Calu3 (cell line): ENCODE results near the gene SLN. TPM values are rescaled to one million over a fixed set of nuclear protein-coding genes. Genes with fewer than 3 reads are reported as not detected.

Source experiments
- BruUV-seq: library from RNA; stranded (reverse); fragments of 400-500 nt; replicated peaks from 2 replicates; lab custom pipeline; 2021; lab: Mats Ljungman, UMichigan
- CTCF ChIA-PET: fragments of 300-600 bp; sonication (Branson Sonifier 250); formaldehyde crosslinking; loops from one replicate; lab custom pipeline; 2022; ENCODE audit warnings: antibody characterized with exemption; lab: Charles Lee
- DNase-seq: peaks from one replicate; pipeline ENCODE4 v3.0.0; 2022
- H3K27ac Mint-ChIP-seq: one replicate; pipeline ENCODE4 v1.8.0; 2022; ENCODE audit warnings: mixed read lengths; ENCODE audit not compliant: unreplicated experiment
- H3K27me3 Mint-ChIP-seq: one replicate; pipeline ENCODE4 v1.8.0; 2022; ENCODE audit warnings: mixed read lengths; ENCODE audit not compliant: unreplicated experiment
- H3K36me3 Mint-ChIP-seq: one replicate; pipeline ENCODE4 v1.8.0; 2022; ENCODE audit warnings: mild to moderate bottlenecking, moderate library complexity, mixed read lengths; ENCODE audit not compliant: insufficient read depth, unreplicated experiment
- H3K4me1 Mint-ChIP-seq: one replicate; pipeline ENCODE4 v1.8.0; 2022; ENCODE audit warnings: mild to moderate bottlenecking, low read depth, mixed read lengths; ENCODE audit not compliant: unreplicated experiment
- H3K4me3 Mint-ChIP-seq: one replicate; pipeline ENCODE4 v1.8.0; 2022; ENCODE audit warnings: mild to moderate bottlenecking, low read depth, moderate library complexity, mixed read lengths; ENCODE audit not compliant: unreplicated experiment
- H3K9me3 Mint-ChIP-seq: one replicate; pipeline ENCODE4 v1.8.0; 2022; ENCODE audit warnings: low read depth, mixed read lengths; ENCODE audit not compliant: unreplicated experiment
- CTCF ChIP-seq: fragments of 200-600 bp; IDR thresholded peaks from one replicate; pipeline ENCODE4 v1.8.0; 2022; ENCODE audit warnings: antibody characterized with exemption; ENCODE audit not compliant: unreplicated experiment
- intact Hi-C: fragments of 100-400 bp; cut with micrococcal nuclease; formaldehyde crosslinking; loops from one replicate; pipeline ENCODE4 v1.10.0; 2022; ENCODE audit not compliant: unreplicated experiment
- total RNA-seq: library from RNA; stranded (reverse); gene quantifications from 2 replicates; pipeline ENCODE4 v1.2.3, GENCODE V29; 2022

The SLN gene
- total RNA-seq, 1 experiment from 2014 or later: not detected

- Mint-ChIP-seq H3K9me3 (no peaks in the 10 kb centered on the region), H3K27me3 (no peaks in the 10 kb centered on the region), H3K27ac (no peak overlapping the region), H3K4me3 (no peak overlapping the region), H3K36me3 (no peaks in the 10 kb centered on the region), H3K4me1 (no peaks in the 10 kb centered on the region)
- TF ChIP-seq CTCF: no peak
- intact Hi-C loops: no loop called here
- no peak for DNase-seq
- CTCF ChIA-PET: no interaction called here
- BruUV-seq: no TSS peak
Observed at GRCh38 chr11:107747622-107748021, 35.8 kb upstream of the SLN start.

GRCh38 chr11:107744736-107745135, 32.9 kb upstream of the SLN start:
- no peak overlapping the region for H3K27ac Mint-ChIP-seq
- H3K36me3 Mint-ChIP-seq: no peaks in the 10 kb centered on the region
- H3K4me1 Mint-ChIP-seq: no peaks in the 10 kb centered on the region
- no TSS peak for BruUV-seq
- TF ChIP-seq CTCF: no peak
- intact Hi-C loops: no loop called here
- DNase-seq: no peak
- CTCF ChIA-PET: no interaction called here
- H3K9me3 Mint-ChIP-seq: no peaks in the 10 kb centered on the region
- peaks cover 2% of the 10 kb centered on the region for H3K27me3 Mint-ChIP-seq
- no peak overlapping the region for H3K4me3 Mint-ChIP-seq

- Mint-ChIP-seq H3K9me3 (no peaks in the 10 kb centered on the region), H3K27me3 (peaks cover 15% of the 10 kb centered on the region), H3K36me3 (no peaks in the 10 kb centered on the region), H3K4me1 (no peaks in the 10 kb centered on the region), H3K4me3 (no peak overlapping the region), H3K27ac (no peak overlapping the region)
- BruUV-seq: no TSS peak
- intact Hi-C loops: no loop called here
- TF ChIP-seq CTCF: no peak
- DNase-seq: no peak
- CTCF ChIA-PET: interaction anchor here (0.7 kb wide), 1 partner anchor 28 kb away, joined by 3 read pairs; no protein-coding TSS in a partner anchor
Observed at GRCh38 chr11:107743191-107743590, 31.3 kb upstream of the SLN start.

- TF ChIP-seq CTCF: peak; percentile 37
- CTCF ChIA-PET: interaction anchor here (0.5 to 1.6 kb wide), 5 partner anchors 9 to 157 kb away, joined by 3 to 6 read pairs (median 3); no protein-coding TSS in a partner anchor
- Mint-ChIP-seq H3K4me3 (no peak overlapping the region), H3K36me3 (no peaks in the 10 kb centered on the region), H3K27ac (no peak overlapping the region), H3K27me3 (peaks cover 17% of the 10 kb centered on the region), H3K9me3 (no peaks in the 10 kb centered on the region), H3K4me1 (no peaks in the 10 kb centered on the region)
- no TSS peak for BruUV-seq
- peak; percentile 13 for DNase-seq
- intact Hi-C loops: loop anchor here (2.0 kb wide), 1 partner anchor 158 kb away; no protein-coding TSS in a partner anchor
Observed at GRCh38 chr11:107741044-107741823, 29.4 kb upstream of the SLN start.
